IPS-15b (cell line): Measurements from ENCODE around the gene DNAJC13.
"Not testable (repeated sequence)": the region's sequence is repeated elsewhere in the genome, so short reads cannot be mapped to it uniquely, and the experiment has no call there.

Experiments
- H3K27me3 ChIP-seq: one replicate; pipeline ENCODE4 v1.6.1; 2013; ENCODE audit warnings: low read length; ENCODE audit not compliant: control insufficient read depth, insufficient read depth
- H3K36me3 ChIP-seq: one replicate; pipeline ENCODE4 v1.6.1; 2013; ENCODE audit warnings: low read length; ENCODE audit not compliant: control insufficient read depth, insufficient read depth
- H3K4me1 ChIP-seq: one replicate; pipeline ENCODE4 v1.6.1; 2013; ENCODE audit warnings: mild to moderate bottlenecking, low read length; ENCODE audit not compliant: control insufficient read depth, insufficient read depth
- H3K4me3 ChIP-seq: one replicate; pipeline ENCODE4 v1.5.1; 2013; ENCODE audit warnings: low read depth, low read length
- H3K9ac ChIP-seq: one replicate; pipeline ENCODE4 v1.6.1; 2013; ENCODE audit warnings: low read depth, mild to moderate bottlenecking, low read length
- H3K9me3 ChIP-seq: one replicate; pipeline ENCODE4 v1.6.1; 2013; ENCODE audit warnings: mild to moderate bottlenecking, low read length; ENCODE audit not compliant: control insufficient read depth, insufficient read depth

DNAJC13 gene

GRCh38 chr3:132553826-132554225 lies 136.5 kb downstream of the DNAJC13 start:
- H3K36me3 ChIP-seq: no peaks in the 10 kb centered on the region

DNA sequence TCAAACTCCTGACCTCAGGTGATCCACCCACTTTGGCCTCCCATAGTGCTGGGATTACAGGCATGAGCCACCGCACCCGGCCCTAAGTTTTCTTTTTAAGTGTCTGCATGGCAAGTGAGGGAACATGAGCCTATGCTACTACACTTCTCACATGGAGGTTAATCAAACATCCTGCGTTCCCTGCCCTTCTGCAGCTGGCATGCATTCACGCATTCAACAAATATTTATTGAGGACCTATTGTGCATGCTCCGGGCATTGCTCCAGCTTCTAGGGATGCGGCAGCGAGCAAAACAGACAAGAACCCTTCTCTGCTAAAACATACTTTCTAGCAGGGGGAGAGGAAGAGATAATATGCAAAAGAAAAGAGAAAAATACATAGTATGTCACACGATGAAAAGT lies 137.1 kb downstream of the DNAJC13 start:
- Histone ChIP-seq H3K4me1 (peaks cover 8% of the 10 kb centered on the region), H3K9me3 (no peaks in the 10 kb centered on the region), H3K9ac (no peak overlapping the region), H3K27me3 (no peaks in the 10 kb centered on the region), H3K36me3 (no peaks in the 10 kb centered on the region), H3K4me3 (no peak overlapping the region)

More at GRCh38 chr3:132553826-132554225, 136.5 kb downstream of the DNAJC13 start:
- Histone ChIP-seq H3K9ac (no peak overlapping the region), H3K9me3 (no peaks in the 10 kb centered on the region), H3K4me3 (no peak overlapping the region), H3K4me1 (peaks cover 8% of the 10 kb centered on the region), H3K27me3 (no peaks in the 10 kb centered on the region)

GRCh38 chr3:132555306-132556035 lies 138.2 kb downstream of the DNAJC13 start:
- no peaks in the 10 kb centered on the region for H3K27me3 ChIP-seq
- H3K36me3 ChIP-seq: no peaks in the 10 kb centered on the region
- peaks cover 8% of the 10 kb centered on the region for H3K4me1 ChIP-seq
- H3K9me3 ChIP-seq: no peaks in the 10 kb centered on the region
- no peak overlapping the region for H3K9ac ChIP-seq
- no peak overlapping the region for H3K4me3 ChIP-seq

DNA sequence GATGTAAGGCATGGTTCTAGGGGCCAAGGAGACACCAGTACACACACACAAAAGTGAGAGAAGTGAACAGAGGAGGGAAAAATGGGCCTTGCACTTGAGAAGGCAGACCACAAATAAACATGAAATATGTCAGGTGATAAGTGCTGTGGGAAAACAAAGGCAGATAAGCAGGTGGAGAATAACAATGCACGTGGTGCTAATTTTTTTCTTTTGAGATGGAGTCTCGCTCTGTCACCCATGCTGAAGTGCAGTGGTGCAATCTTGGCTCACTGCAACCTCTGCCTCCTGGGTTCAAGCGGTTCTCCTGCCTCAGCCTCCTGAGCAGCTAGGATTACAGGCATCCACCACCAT lies 138.7 kb downstream of the DNAJC13 start:
- not testable (repeated sequence) for H3K36me3 ChIP-seq, H3K27me3 ChIP-seq, H3K4me3 ChIP-seq, H3K4me1 ChIP-seq, H3K9me3 ChIP-seq, H3K9ac ChIP-seq

GRCh38 chr3:132556508-132557159 lies 139.3 kb downstream of the DNAJC13 start:
- H3K9ac ChIP-seq: no peak overlapping the region
- no peak overlapping the region for H3K4me3 ChIP-seq
- peaks cover 8% of the 10 kb centered on the region for H3K4me1 ChIP-seq
- H3K9me3 ChIP-seq: no peaks in the 10 kb centered on the region
- no peaks in the 10 kb centered on the region for H3K36me3 ChIP-seq
- H3K27me3 ChIP-seq: no peaks in the 10 kb centered on the region

DNA sequence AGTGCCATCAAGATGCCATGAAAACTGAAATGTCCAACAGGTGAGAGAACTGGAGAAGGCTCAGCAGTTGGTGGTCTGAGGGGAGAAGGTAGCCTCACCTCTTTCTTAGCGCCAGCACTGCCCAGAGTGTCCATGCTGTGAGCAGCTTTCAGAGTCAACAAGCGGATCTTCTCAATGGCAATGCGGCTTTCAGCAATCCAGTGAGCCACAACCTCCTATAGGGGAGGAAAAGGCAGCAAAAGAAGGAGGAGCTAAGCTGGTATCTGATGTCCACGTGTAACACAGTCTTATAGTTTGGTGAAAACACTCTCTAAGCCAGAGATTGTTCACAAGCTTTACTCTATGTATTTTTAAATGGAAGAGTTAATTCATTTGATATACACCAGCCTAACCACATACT lies 143.7 kb downstream of the DNAJC13 start:
- no peak overlapping the region for H3K9ac ChIP-seq
- H3K36me3 ChIP-seq: no peaks in the 10 kb centered on the region
- H3K4me3 ChIP-seq: no peak overlapping the region
- no peaks in the 10 kb centered on the region for H3K27me3 ChIP-seq
- H3K4me1 ChIP-seq: no peaks in the 10 kb centered on the region
- no peaks in the 10 kb centered on the region for H3K9me3 ChIP-seq

- H3K4me3 ChIP-seq: no peak overlapping the region
- H3K27me3 ChIP-seq: no peaks in the 10 kb centered on the region
- H3K9ac ChIP-seq: no peak overlapping the region
- H3K9me3 ChIP-seq: no peaks in the 10 kb centered on the region
- no peaks in the 10 kb centered on the region for H3K4me1 ChIP-seq
- H3K36me3 ChIP-seq: no peaks in the 10 kb centered on the region
Observed at GRCh38 chr3:132563420-132564069, 146.2 kb downstream of the DNAJC13 start.

GRCh38 chr3:132564070-132564465 lies 146.8 kb downstream of the DNAJC13 start:
- H3K9me3 ChIP-seq: no peaks in the 10 kb centered on the region
- no peak overlapping the region for H3K4me3 ChIP-seq
- H3K27me3 ChIP-seq: no peaks in the 10 kb centered on the region
- H3K36me3 ChIP-seq: no peaks in the 10 kb centered on the region
- H3K9ac ChIP-seq: no peak overlapping the region
- no peaks in the 10 kb centered on the region for H3K4me1 ChIP-seq

DNA sequence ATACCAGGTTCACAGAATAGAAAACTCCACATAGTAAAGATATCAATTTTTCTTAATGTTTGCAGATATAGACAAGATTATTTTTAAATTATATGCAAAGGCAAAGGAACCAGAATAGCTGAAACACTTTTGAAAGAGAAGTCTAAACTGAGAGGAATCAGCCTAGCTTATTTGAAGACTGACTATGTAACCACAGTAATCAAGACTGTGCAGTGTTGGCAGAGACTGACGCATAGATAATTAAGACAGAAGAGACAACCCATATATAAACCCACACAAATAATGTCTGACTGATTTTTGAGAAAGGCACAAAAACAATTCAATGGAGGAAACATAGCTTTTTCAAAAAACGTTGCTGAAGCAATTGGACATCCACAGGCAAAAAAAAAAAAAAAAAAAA lies 151.1 kb downstream of the DNAJC13 start:
- Histone ChIP-seq H3K27me3 (no peaks in the 10 kb centered on the region), H3K9me3 (no peaks in the 10 kb centered on the region), H3K4me1 (no peaks in the 10 kb centered on the region), H3K4me3 (no peak overlapping the region), H3K9ac (no peak overlapping the region), H3K36me3 (no peaks in the 10 kb centered on the region)

- no peaks in the 10 kb centered on the region for H3K4me1 ChIP-seq
- H3K4me3 ChIP-seq: no peak overlapping the region
- no peak overlapping the region for H3K9ac ChIP-seq
- H3K9me3 ChIP-seq: no peaks in the 10 kb centered on the region
- no peaks in the 10 kb centered on the region for H3K27me3 ChIP-seq
- no peaks in the 10 kb centered on the region for H3K36me3 ChIP-seq
Observed at GRCh38 chr3:132569153-132569552, 151.9 kb downstream of the DNAJC13 start.

DNA sequence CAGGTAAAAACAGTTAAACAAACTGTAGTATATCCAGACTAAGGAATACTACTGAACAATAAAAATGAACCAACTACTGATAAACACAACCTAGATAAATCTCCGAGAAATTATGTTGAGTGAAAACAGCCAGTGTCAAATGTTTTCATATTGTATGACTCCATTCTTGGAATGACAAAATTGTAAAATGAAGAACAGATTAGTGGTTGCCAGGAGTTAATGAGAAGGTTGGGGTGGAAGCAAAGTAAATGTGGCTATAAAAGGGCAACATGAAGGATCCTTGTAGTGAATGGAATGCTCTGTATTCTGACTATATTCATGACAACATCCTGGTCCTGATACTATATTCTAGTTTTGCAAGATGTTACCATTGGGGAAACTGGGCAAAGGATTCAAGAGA lies 152.3 kb downstream of the DNAJC13 start:
- no peaks in the 10 kb centered on the region for H3K4me1 ChIP-seq
- H3K9me3 ChIP-seq: no peaks in the 10 kb centered on the region
- no peak overlapping the region for H3K9ac ChIP-seq
- H3K27me3 ChIP-seq: no peaks in the 10 kb centered on the region
- H3K4me3 ChIP-seq: no peak overlapping the region
- H3K36me3 ChIP-seq: no peaks in the 10 kb centered on the region

GRCh38 chr3:132570016-132570415 lies 152.7 kb downstream of the DNAJC13 start:
- Histone ChIP-seq H3K27me3 (no peaks in the 10 kb centered on the region), H3K36me3 (no peaks in the 10 kb centered on the region), H3K9me3 (no peaks in the 10 kb centered on the region), H3K4me3 (no peak overlapping the region), H3K4me1 (no peaks in the 10 kb centered on the region), H3K9ac (no peak overlapping the region)
